ENCODE data around the gene XRCC1.

Gene XRCC1

DNA sequence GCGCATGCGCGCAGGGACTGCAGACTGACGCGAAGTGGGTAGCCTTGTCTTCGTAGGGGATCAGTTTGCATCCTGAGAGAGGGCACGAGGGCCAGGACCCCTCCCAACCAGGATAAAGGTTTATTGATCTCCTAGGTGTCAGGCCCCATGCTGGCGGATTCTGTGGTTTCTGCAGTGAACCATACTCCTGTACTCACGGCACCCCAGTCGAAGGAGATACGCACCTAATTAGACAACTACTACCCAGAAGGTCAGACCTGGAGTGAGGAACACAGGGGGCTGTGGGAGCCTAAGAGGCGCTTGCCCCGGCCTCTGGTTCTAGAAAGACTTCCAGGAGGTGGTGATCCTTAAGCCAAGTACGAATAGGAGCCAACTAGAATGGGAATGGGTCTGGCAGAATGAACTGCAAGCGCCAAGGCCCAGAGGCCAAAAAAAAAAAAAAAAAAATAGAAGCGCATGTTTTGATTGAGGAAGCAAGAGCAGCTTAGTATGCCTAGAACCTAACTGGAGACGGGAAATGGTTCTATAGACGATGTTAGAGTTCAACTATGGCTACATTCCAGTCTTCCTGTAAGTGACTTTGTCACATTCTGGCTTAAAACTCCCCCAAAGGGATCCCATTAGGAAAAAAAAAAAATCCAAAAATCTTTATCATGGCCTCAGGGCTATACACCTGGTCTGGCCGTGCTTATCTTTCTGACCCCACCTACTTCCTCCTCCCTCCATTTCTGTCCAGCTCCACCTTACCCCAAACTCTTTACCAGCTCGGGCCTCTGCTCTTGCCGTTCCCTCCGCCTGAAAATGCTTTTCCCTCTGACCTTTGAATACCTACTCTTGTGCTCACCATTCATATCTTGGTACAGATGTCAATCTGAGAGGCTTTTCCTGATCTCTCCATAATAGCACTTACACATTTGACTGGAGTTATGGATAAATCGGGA, 45.0 kb upstream of the XRCC1 start:
- H3K27ac ChIP-seq = peak overlapping the region; percentile 100
- TF ChIP-seq, protein P1, sequence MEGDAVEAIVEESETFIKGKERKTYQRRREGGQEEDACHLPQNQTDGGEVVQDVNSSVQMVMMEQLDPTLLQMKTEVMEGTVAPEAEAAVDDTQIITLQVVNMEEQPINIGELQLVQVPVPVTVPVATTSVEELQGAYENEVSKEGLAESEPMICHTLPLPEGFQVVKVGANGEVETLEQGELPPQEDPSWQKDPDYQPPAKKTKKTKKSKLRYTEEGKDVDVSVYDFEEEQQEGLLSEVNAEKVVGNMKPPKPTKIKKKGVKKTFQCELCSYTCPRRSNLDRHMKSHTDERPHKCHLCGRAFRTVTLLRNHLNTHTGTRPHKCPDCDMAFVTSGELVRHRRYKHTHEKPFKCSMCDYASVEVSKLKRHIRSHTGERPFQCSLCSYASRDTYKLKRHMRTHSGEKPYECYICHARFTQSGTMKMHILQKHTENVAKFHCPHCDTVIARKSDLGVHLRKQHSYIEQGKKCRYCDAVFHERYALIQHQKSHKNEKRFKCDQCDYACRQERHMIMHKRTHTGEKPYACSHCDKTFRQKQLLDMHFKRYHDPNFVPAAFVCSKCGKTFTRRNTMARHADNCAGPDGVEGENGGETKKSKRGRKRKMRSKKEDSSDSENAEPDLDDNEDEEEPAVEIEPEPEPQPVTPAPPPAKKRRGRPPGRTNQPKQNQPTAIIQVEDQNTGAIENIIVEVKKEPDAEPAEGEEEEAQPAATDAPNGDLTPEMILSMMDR (IDR thresholded peaks at IDR 0.05) = no peak
- no peak for TF ChIP-seq ZFX (IDR thresholded peaks at IDR 0.05; ENCODE audit: borderline replicate concordance)

DNA sequence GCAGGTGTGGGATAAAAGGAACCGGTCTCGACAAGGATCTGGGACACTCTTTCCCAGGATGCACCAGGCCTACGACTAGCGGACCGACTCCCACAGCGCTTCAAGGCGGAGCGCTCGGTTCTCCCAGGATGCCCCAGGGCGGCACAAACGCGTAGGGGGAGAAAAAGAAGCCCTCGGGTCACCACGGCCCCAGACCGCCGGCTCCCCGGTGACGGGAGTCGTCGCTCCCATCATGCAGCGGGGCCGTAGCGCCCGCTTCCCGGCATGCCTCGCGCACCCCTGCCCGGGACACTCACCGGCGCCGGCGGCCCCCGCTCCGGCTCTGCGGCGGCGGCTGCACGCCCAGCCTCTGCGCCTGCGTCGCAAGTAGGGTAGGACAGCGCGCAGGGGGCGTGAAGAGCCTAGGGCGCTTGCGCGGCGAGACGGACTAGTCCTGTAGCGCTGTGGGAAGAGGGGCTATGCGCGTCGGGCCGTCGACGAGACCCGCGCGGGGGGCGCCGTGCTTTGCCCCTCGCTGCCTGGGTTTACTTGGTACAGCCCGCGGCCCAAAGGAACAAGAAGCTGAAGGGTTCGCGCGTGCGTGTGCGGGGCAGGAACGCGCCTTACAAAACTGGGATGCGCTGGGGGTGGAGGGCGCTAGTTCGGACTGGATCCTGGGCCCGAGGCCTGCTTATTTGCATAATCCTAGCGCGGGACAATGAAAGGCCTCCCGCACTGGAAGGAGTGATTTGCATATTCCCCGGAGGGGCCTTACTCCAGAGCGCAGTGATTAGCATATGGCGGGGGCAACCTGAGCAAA, 44.1 kb upstream of the XRCC1 start, which contains the start of gene ZNF428:
ZNF428 (minus strand) TSS at position 368 of the 799 bp plus-strand sequence. CDS start 5,325 bp downstream, outside the sequence.
- H3K27ac ChIP-seq = peak within 1 kb of the TSS; percentile 100

GRCh38 chr19:43618921-43619261, 43.6 kb upstream of the XRCC1 start:
- peak overlapping the region; percentile 100 for H3K27ac ChIP-seq
- TF ChIP-seq, protein P1 (IDR thresholded peaks at IDR 0.05) = no peak
- TF ChIP-seq ZFX (IDR thresholded peaks at IDR 0.05; ENCODE audit: borderline replicate concordance) = no peak

More for the DNA sequence above, 44.1 kb upstream of the XRCC1 start, which contains the start of gene ZNF428:
- no peak for TF ChIP-seq ZFX (IDR thresholded peaks at IDR 0.05; ENCODE audit: borderline replicate concordance)
- TF ChIP-seq, protein P1 (IDR thresholded peaks at IDR 0.05) = no peak

GRCh38 chr19:43616954-43617353, 41.6 kb upstream of the XRCC1 start:
- TF ChIP-seq ZFX (IDR thresholded peaks at IDR 0.05; ENCODE audit: borderline replicate concordance) = no peak
- TF ChIP-seq, protein P1 (IDR thresholded peaks at IDR 0.05) = no peak
- H3K27ac ChIP-seq = no peak overlapping the region

DNA sequence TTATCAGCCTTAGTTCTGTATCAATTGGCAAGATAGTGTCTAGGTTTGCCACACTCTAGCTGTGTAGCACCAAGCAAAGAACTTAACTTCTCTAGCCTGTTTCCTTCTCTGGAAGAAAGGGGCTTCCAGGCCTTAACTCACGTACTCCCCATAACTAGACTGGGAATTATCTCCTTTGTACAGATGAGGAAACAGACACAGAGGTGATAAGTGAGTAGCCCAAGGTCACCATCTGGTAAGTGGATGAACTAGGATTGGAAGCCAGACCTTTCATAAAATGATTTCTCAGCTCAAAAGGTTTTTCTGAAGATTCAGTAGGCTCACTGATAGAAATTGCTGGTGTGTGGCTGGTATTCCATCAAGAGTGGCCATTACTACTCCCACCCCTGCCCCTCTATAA, 41.0 kb upstream of the XRCC1 start:
- TF ChIP-seq, protein P1 (IDR thresholded peaks at IDR 0.05) = no peak
- TF ChIP-seq ZFX (IDR thresholded peaks at IDR 0.05; ENCODE audit: borderline replicate concordance) = no peak
- H3K27ac ChIP-seq = no peak overlapping the region

- TF ChIP-seq ZFX (IDR thresholded peaks at IDR 0.05; ENCODE audit: borderline replicate concordance) = no peak
- TF ChIP-seq, protein P1 (IDR thresholded peaks at IDR 0.05) = no peak
- H3K27ac ChIP-seq = no peak overlapping the region
Measured at GRCh38 chr19:43612374-43612773, 37.0 kb upstream of the XRCC1 start.

Data from 22Rv1 (cell line).